GM06990 (cell line): Measurements from ENCODE around the gene GOLGA2.

Experiments used
- DNase-seq: peaks from one replicate; pipeline ENCODE4 v3.0.0-alpha.2; 2011; ENCODE audit not compliant: insufficient read length; ENCODE audit errors: extremely low read depth
- H3K27me3 ChIP-seq: replicated peaks from 2 replicates; pipeline ENCODE4 v1.6.0; 2011; ENCODE audit warnings: low read length; ENCODE audit not compliant: control insufficient read depth, insufficient read depth
- H3K36me3 ChIP-seq: 2 replicates; pipeline ENCODE4 v1.5.1; 2011; ENCODE audit warnings: low read length; ENCODE audit not compliant: control insufficient read depth, insufficient read depth
- H3K4me3 ChIP-seq: replicated peaks from 2 replicates; pipeline ENCODE4 v1.5.1; 2011; ENCODE audit warnings: low read depth, mild to moderate bottlenecking, control low read depth, low read length
- TF ChIP-seq, protein P1 (sequence below): IDR thresholded peaks from 2 replicates; pipeline ENCODE4 v1.5.1; 2011; ENCODE audit warnings: low read length, control low read depth, mild to moderate bottlenecking, inconsistent platforms; ENCODE audit not compliant: insufficient read depth, poor library complexity, severe bottlenecking

GOLGA2 gene

DNA sequence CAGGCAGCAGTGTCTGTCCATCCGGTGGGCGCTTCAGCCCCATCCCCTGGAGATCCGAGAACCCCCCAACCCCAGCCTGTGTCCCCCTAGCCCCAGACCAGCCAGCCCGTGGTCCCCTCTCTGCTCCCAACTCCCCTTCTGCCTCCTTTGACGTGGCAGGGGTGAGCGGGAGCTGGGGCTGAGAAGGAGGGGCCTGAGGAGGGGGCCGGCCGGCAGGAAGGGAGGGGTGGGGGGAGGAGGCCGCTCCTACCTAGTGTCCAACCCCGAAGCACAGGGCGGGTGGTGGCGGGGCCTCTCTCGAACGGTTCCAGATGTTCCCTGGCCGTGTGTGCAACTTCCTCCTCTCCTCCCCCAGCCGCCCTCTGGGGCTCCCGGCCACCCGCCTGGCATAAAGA lies 31.0 kb downstream of the GOLGA2 start:
- TF ChIP-seq, protein P1, sequence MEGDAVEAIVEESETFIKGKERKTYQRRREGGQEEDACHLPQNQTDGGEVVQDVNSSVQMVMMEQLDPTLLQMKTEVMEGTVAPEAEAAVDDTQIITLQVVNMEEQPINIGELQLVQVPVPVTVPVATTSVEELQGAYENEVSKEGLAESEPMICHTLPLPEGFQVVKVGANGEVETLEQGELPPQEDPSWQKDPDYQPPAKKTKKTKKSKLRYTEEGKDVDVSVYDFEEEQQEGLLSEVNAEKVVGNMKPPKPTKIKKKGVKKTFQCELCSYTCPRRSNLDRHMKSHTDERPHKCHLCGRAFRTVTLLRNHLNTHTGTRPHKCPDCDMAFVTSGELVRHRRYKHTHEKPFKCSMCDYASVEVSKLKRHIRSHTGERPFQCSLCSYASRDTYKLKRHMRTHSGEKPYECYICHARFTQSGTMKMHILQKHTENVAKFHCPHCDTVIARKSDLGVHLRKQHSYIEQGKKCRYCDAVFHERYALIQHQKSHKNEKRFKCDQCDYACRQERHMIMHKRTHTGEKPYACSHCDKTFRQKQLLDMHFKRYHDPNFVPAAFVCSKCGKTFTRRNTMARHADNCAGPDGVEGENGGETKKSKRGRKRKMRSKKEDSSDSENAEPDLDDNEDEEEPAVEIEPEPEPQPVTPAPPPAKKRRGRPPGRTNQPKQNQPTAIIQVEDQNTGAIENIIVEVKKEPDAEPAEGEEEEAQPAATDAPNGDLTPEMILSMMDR = no peak
- Histone ChIP-seq H3K4me3 (no peak overlapping the region), H3K36me3 (no peaks in the 10 kb centered on the region), H3K27me3 (no peaks in the 10 kb centered on the region)
- DNase-seq = no peak

DNA sequence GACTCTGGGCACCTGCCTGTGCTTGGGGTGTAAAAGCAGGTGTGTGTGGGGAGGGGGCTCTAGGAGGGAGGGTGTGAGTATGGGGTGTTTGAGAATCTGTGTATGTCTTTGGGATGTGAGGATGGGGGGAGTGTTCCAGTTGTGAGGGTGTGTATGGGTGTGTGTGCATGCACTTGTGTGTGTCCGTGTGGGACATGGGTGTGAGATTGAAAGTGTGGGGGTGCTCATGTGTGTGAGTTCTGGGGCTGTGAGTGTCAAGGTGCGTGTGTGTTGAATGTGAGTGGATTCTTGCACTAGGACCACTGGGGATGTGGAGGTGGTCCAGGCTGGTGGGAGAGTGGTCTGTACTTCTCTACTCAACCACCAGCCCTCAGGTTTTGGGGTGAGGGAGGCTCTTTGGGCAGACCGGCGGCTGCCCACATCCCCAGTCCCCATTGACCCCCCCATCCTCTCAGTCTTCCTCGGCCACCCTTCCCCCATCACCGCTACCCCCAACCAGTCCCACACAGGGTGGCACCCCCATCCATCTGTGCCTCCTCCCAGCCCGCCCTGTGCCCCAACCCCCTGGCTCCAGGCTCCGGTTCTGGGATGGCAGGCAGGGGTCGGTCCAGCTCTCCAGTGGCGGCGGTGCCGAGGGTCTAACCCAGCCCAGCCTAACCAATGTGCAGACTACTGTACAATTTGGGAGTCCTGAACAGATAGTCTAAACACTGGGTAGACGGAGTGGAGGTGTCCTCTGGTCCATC lies 31.5 kb downstream of the GOLGA2 start:
- H3K36me3 ChIP-seq = no peaks in the 10 kb centered on the region
- no peaks in the 10 kb centered on the region for H3K27me3 ChIP-seq
- DNase-seq = no peak
- TF ChIP-seq, protein P1 = no peak
- H3K4me3 ChIP-seq = no peak overlapping the region

DNA sequence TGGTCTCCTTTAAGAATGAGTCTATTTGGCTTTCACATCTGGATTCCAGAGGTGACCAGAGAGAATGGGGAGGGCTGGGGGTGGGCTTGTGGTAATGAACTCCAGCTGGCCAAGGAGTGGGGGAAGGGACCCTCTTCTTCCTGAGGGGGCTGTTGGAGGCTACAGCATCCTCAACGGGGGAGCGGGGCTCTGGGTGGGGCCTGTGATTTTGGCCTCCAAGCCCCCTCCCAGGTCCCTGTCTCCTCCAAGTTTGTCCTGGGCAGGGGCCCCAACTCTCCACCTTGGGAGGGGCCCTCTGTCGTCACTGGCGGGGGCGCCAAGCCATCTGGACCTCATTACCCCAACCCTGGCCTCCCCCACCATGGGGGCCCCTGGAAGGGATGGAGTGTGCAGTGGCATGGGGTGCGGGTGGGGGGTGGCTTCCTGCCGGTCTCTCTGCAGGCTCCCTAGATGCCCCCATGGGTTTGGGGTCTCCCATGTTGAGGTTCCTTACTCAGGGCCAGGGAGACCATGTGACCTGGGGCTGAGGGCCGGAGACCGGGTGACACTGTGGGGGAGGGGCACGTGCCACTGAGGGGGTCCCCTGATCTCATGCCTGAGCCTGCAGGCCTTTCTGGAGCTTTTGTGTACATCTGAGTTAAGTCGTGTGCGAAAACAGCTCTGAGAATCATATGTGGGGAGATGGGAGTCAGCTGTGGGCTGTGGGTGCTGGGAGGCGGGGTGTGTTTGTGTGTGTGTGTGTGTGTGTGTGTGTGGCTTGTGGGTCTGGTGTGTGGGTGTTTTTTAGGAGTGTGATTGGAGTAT lies 32.4 kb downstream of the GOLGA2 start:
- no peak for DNase-seq
- TF ChIP-seq, protein P1 = no peak
- Histone ChIP-seq H3K36me3 (no peaks in the 10 kb centered on the region), H3K4me3 (no peak overlapping the region), H3K27me3 (no peaks in the 10 kb centered on the region)

DNA sequence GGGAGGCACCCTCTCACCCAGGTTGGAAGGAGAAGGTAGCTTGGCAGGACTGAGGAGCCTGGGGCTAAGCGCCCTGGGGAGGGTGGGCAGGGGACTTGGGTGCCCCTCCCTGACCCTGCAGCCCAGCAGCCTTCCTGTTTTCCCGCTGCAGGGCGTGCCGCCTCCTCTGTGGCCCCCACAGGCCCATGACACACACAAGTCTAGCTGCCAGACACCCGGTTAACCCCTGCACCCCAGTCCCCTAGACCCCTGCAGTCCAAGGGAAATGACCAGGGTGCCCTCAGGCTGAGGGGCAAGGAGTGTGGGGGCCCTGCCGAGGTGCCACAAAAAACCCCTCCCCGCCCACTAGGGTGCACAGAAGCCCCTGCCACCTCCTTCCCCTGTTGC lies 33.0 kb downstream of the GOLGA2 start:
- no peak overlapping the region for H3K4me3 ChIP-seq
- no peak for DNase-seq
- TF ChIP-seq, protein P1 = no peak
- H3K36me3 ChIP-seq = no peaks in the 10 kb centered on the region
- no peaks in the 10 kb centered on the region for H3K27me3 ChIP-seq

DNA sequence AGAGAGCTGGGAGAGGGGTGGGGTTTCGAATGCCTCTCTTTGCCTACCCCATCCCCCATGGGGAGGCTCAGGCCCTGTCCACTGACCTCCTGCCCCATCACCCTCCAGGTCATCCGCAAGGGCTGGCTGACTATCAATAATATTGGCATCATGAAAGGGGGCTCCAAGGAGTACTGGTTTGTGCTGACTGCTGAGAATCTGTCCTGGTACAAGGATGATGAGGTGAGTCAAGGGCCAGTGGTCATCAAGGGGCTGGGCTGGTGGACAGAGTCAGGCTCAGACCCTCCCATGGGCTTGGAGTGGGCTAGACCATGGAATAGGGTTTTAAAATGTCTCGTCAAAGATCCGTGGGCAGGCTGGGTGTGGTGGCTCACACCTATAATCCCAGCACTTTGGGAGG lies 33.7 kb downstream of the GOLGA2 start:
- DNase-seq = no peak
- Histone ChIP-seq H3K27me3 (no peaks in the 10 kb centered on the region; the same call in 1 of the 2 replicates), H3K36me3 (no peaks in the 10 kb centered on the region), H3K4me3 (no peak overlapping the region)
- TF ChIP-seq, protein P1 = no peak
